Pancreas (tissue), 10 donors: ENCODE measurements around the gene SCIN. TPM values are rescaled to one million over a fixed set of nuclear protein-coding genes. Genes with fewer than 3 reads are reported as not detected.
"Not testable (repeated sequence)": the region's sequence is repeated elsewhere in the genome, so short reads cannot be mapped to it uniquely, and the experiment has no call there.

Source experiments
- ATAC-seq, 4 donors: fragments of 200-7000 bp; cut with Tn5 transposase; one replicate each; pipeline versions ENCODE4 v1.8.0 to v1.9.1; 2020; ENCODE audit warnings: mild to moderate bottlenecking in 4 of 4, moderate library complexity in 4 of 4
- DNase-seq, 6 donors: peaks; one replicate each; pipeline ENCODE4 v3.0.0-alpha.2; 2020
- FAIRE-seq: peaks from 2 replicates; lab custom pipeline; 2012; peaks lifted over from hg19 to GRCh38; lab: Jason Lieb, UNC
- H3K27ac ChIP-seq, 4 donors: fragments of 200-600 bp; sonication (generic); 1 replicate in 3 of 4; 2 replicates in 1 of 4; pipeline versions ENCODE4 v1.5.0 to v1.8.0; 2020
- H3K27me3 ChIP-seq, 4 donors: fragments of 200-600 bp; one replicate each; pipeline ENCODE4 v1.8.0; 2021
- H3K36me3 ChIP-seq, 3 donors: fragments of 200-600 bp; sonication (generic) in 1 of 3; one replicate each; pipeline versions ENCODE4 v1.5.0 to v1.8.0; 2020 to 2021
- H3K4me1 ChIP-seq, 3 donors: fragments of 200-600 bp; one replicate each; pipeline ENCODE4 v1.8.0; 2021
- H3K4me3 ChIP-seq, 4 donors: fragments of 200-600 bp; sonication (generic) in 2 of 4; one replicate each; pipeline versions ENCODE4 v1.5.0 to v1.8.0; 2020 to 2021
- H3K9me3 ChIP-seq, 4 donors: fragments of 200-600 bp; one replicate each; pipeline ENCODE4 v1.8.0; 2021
- WGBS, 2 donors: extraction: QIAGEN DNeasy Blood & Tissue Kit; methylation state at CpG; one replicate each; pipeline ENCODE4 v1.1.7; 2013; 5-methylcytosine and 5-hydroxymethylcytosine counted together
- intact Hi-C, 3 donors: fragments of 100-400 bp; cut with DNase I; formaldehyde crosslinking; loops; one replicate each; pipeline versions ENCODE4 v1.11.1 to v1.14.2; 2022
- polyA plus RNA-seq, 2 donors: library from polyadenylated mRNA; stranded (reverse); fragments of 200-250 nt; gene quantifications; one replicate each; pipeline ENCODE4 v1.2.3, GENCODE V29; 2013
- total RNA-seq, 6 donors: library from RNA; stranded (reverse); fragmentation: NEBNext Ultra II Directional in 4 of 6; extraction: Animal tissue kit (Norgen Biotek cat#: 25700) in 4 of 6; gene quantifications; one replicate each; pipeline versions ENCODE4 v1.2.1 to v1.2.4, GENCODE V29; 2021 to 2023
- TF ChIP-seq, protein P1 (sequence below), 4 donors: fragments of 200-600 bp; sonication (generic) in 3 of 4; IDR thresholded peaks; one replicate each; pipeline versions ENCODE4 v1.5.0 to v1.8.0; 2021; ENCODE audit warnings: antibody characterized with exemption in 4 of 4
- donor health status: healthy with polysubstance abuse.
- donor health status: DM: no; HTN: no; CAD: no; lungs with moderate emphysema.
- donor health status: DM: no; HTN: no; CAD: no.
- donor health status: control.
- donor health status: control.
- donor health status: Bipolar disorder and iron deficiency.
- donor health status: DM: yes; HTN: yes; CAD: no.
- donor health status: DM: no; HTN: no; CAD: no.
- donor health status: DM: no; HTN: no; CAD: no.
- donor health status: DM: yes; HTN: yes; CAD: no.

The SCIN gene
- total and polyA plus RNA-seq, 8 donors = 0.39 to 6.1 (median 1.1) TPM

DNA sequence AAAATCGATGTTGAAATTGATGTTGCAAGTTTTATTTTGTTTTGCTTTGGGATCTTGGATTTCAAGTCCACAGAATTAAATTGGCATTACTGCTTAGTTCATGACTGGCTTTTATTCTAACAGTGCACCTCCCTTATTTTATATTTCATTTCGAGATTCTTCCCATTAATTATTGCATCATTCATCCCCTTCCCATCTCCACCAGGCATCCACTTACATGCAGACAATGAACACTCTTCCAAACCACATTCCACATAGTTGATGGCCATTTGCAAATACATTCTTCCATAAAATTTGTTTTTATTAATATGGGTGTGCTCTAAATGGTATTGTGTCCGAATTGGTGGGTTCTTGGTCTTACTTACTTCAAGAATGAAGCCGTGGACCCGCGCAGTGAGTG lies 15.6 kb upstream of the SCIN start:
- Histone ChIP-seq H3K36me3 (no peaks in the 10 kb centered on the region), H3K4me3 (no peak overlapping the region), H3K27ac (no peak overlapping the region), H3K4me1 (no peaks in the 10 kb centered on the region), H3K27me3 (no peaks in the 10 kb centered on the region), H3K9me3 (no peaks in the 10 kb centered on the region)
- DNase-seq = no peak
- ATAC-seq = no peak
- TF ChIP-seq, protein P1, sequence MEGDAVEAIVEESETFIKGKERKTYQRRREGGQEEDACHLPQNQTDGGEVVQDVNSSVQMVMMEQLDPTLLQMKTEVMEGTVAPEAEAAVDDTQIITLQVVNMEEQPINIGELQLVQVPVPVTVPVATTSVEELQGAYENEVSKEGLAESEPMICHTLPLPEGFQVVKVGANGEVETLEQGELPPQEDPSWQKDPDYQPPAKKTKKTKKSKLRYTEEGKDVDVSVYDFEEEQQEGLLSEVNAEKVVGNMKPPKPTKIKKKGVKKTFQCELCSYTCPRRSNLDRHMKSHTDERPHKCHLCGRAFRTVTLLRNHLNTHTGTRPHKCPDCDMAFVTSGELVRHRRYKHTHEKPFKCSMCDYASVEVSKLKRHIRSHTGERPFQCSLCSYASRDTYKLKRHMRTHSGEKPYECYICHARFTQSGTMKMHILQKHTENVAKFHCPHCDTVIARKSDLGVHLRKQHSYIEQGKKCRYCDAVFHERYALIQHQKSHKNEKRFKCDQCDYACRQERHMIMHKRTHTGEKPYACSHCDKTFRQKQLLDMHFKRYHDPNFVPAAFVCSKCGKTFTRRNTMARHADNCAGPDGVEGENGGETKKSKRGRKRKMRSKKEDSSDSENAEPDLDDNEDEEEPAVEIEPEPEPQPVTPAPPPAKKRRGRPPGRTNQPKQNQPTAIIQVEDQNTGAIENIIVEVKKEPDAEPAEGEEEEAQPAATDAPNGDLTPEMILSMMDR (IDR thresholded peaks at IDR 0.05) = no peak
- FAIRE-seq = no peak
- 44 to 73% methylated on average over 5 to 6 of the region's 6 CpGs for WGBS, 2 donors
- intact Hi-C loops = no loop called here

DNA sequence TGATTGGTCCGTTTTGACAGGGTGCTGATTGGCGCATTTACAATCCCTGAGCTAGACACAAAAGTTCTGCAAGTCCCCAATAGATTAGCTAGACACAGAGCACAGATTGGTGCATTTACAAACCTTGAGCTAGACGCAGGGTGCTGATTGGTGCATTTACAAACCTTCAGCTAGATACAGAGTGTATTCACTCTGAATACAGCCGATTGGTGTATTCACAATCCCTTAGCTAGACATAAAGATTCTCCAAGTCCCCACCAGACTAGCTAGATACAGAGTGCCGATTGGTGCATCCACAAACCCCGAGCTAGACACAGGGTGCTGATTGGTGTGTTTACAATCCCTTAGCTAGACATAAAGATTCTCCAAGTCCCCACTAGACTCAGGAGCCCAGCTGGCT lies 14.8 kb upstream of the SCIN start:
- H3K27ac ChIP-seq, FAIRE-seq, H3K4me3 ChIP-seq, H3K36me3 ChIP-seq, H3K9me3 ChIP-seq, intact Hi-C loops, ATAC-seq, H3K4me1 ChIP-seq, DNase-seq, H3K27me3 ChIP-seq: not testable (repeated sequence)
- WGBS, 2 donors = 65 to 70% methylated on average over 6 of the region's 6 CpGs

DNA sequence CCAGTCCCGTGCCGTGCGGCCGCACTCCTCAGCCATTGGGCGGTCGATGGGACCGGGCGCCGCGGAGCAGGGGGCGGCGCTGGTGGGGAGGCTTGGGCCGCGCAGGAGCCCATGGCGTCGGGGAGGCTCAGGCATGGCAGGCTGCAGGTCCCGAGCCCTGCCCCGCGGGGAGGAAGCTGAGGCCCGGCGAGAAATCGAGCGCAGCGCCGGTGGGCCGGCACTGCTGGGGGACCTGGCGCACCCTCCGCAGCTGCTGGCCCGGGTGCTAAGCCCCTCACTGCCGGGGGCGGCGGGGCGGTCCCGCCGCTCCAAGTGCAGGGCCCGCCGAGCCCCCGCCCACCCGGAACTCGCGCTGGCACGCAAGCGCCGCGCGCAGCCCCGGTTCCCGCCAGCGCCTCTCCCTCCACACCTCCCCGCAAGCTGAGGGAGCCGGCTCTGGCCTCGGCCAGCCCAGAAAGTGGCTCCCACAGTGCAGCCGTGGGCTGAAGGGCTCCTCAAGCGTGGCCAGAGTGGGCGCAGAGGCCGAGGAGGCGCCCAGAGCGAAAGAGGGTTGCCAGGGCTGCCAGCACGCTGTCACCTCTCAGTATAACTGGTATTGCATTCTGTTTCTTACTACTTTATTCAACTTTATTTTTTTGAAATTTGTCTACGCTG lies 14.3 kb upstream of the SCIN start:
- H3K27me3 ChIP-seq, H3K27ac ChIP-seq, H3K4me1 ChIP-seq, H3K4me3 ChIP-seq, intact Hi-C loops, H3K36me3 ChIP-seq, H3K9me3 ChIP-seq, FAIRE-seq: not testable (repeated sequence)
- DNase-seq (peak in 1 of 6 donors; percentile 44), ATAC-seq (peak in 1 of 4 donors; percentile 18)
- 75 to 94% methylated on average over 43 to 60 of the region's 60 CpGs for WGBS, 2 donors

DNA sequence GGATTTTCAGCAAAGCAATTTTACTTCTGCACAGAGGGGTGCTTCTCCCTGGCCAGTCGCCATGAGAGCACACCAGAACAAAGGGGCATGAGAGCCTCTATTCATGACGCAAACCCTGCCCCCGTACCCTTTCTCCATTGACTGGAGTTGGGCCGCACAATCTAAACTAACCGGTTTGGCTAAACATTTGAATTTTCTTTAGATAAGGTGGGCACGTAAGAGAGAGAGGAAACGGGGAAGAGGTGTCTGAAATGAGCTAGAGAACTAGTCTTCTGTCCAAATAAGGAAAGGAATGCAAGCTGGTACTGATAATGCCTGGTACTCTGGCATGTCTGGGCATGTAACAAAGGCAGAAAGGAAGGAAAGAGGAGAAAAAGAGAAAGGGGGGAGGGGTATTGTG lies 13.2 kb upstream of the SCIN start:
- 26 to 28% methylated on average over 7 of the region's 7 CpGs for WGBS, 2 donors
- ATAC-seq = no peak

DNA sequence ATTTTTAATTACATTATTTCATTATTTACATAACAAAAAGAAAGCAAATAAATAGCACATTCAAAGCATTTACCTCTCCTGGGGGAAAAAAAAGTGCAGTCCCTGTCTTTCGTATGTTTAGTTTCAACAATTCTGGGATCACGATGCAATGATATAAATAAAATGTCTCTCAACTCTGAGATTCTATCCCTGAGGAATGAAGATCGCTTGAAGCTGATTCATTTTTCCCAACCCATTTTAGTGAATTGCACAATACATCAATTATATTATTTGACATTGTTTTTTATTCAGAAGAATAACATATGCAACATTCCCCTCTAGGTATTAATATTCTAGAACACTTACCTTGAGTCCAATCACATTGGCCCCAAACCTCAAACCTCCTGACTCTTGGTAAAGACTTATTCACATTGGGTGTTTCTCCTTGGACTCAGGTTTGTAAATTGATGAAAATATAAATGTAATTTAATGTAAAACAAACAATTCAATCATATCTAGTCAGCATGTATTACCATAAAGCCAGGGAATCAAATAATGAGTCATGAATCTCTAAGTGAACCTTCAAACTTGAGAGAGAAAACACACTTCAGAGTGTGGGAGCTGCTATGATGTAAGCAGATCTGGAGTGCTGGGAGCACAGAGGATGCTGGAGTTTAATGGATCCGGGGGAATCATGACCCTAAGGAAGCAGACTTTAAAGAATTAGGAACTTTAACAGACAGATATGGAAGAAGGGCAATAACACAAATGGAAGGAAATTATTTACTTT lies 5.3 kb upstream of the SCIN start:
- whole genome bisulfite sequencing, 2 donors = 81 to 87% methylated on average over 4 of the region's 4 CpGs
- ATAC-seq = no peak
- no peaks in the 10 kb centered on the region for H3K27me3 ChIP-seq
- no peak for FAIRE-seq
- H3K27ac ChIP-seq = no peak overlapping the region
- intact Hi-C loops = no loop called here
- H3K4me1 ChIP-seq = peaks cover 0 to 7% (median 0%) of the 10 kb centered on the region in 3 donors
- TF ChIP-seq, protein P1 (IDR thresholded peaks at IDR 0.05) = no peak
- H3K9me3 ChIP-seq = no peaks in the 10 kb centered on the region
- no peak for DNase-seq
- H3K36me3 ChIP-seq = no peaks in the 10 kb centered on the region
- H3K4me3 ChIP-seq = no peak overlapping the region

More for the DNA sequence above, 13.2 kb upstream of the SCIN start:
- H3K4me1 ChIP-seq = no peaks in the 10 kb centered on the region
- FAIRE-seq (no peak), DNase-seq (no peak)
- no peaks in the 10 kb centered on the region for H3K36me3 ChIP-seq
- no peak overlapping the region for H3K27ac ChIP-seq
- TF ChIP-seq, protein P1 (IDR thresholded peaks at IDR 0.05) = no peak
- H3K9me3 ChIP-seq = no peaks in the 10 kb centered on the region
- no peak overlapping the region for H3K4me3 ChIP-seq
- no peaks in the 10 kb centered on the region for H3K27me3 ChIP-seq
- intact Hi-C loops = no loop called here

DNA sequence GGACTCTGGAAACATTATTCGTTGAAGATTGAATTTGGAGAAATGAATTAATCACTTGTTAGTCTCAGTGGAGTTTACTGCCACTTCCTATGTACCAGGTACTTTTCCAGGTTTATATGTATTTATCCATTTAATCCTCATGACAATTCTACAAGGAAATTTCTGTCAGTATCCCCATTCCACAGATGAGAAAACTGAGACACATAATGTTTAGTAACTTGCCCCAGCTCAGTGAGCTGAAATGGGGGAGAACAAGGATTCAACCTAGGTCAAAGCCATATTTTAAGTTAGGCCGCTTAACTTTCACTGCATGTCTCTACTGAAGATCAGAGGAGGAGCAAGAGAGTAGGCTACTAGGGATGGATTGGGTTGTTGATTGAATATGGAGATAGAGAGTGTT lies 4.6 kb upstream of the SCIN start:
- 87 to 94% methylated on average over 2 of the region's 2 CpGs for WGBS, 2 donors
- TF ChIP-seq, protein P1 (IDR thresholded peaks at IDR 0.05) = no peak
- Histone ChIP-seq H3K36me3 (no peaks in the 10 kb centered on the region), H3K4me3 (no peak overlapping the region), H3K9me3 (no peaks in the 10 kb centered on the region), H3K4me1 (peaks cover 0 to 12% (median 0%) of the 10 kb centered on the region in 3 donors), H3K27ac (no peak overlapping the region), H3K27me3 (no peaks in the 10 kb centered on the region)
- DNase-seq (no peak), ATAC-seq (no peak), FAIRE-seq (no peak)
- intact Hi-C loops = no loop called here
